GM12864 (cell line): ENCODE results near the gene KLHL6.
"Not testable (repeated sequence)": the region's sequence is repeated elsewhere in the genome, so short reads cannot be mapped to it uniquely, and the experiment has no call there.

Source experiments
- DNase-seq: peaks from one replicate; pipeline ENCODE4 v3.0.0-alpha.2; 2011; ENCODE audit warnings: low read depth
- H3K4me3 ChIP-seq: 2 replicates; pipeline ENCODE4 v1.5.1; 2011; ENCODE audit warnings: mild to moderate bottlenecking, low read depth, low read length, control low read depth
- CTCF ChIP-seq: IDR thresholded peaks from 2 replicates; pipeline ENCODE4 v1.5.1; 2011; ENCODE audit warnings: low read depth, mild to moderate bottlenecking, moderate library complexity, low read length, control low read depth, inconsistent platforms; ENCODE audit errors: missing control alignments

Gene KLHL6

GRCh38 chr3:183475016-183475763, 80.3 kb downstream of the KLHL6 start:
- H3K4me3 ChIP-seq: no peak overlapping the region
- no peak for TF ChIP-seq CTCF
- DNase-seq: no peak

GRCh38 chr3:183473969-183474368, 81.5 kb downstream of the KLHL6 start:
- H3K4me3 ChIP-seq: no peak overlapping the region
- DNase-seq: no peak
- TF ChIP-seq CTCF: no peak

- H3K4me3 ChIP-seq: no peak overlapping the region
These were observed 83.4 kb downstream of the KLHL6 start for GRCh38 chr3:183472155-183472554.

GRCh38 chr3:183468424-183468823, 87.1 kb downstream of the KLHL6 start:
- DNase-seq: no peak
- TF ChIP-seq CTCF: no peak
- no peak overlapping the region for H3K4me3 ChIP-seq

More at GRCh38 chr3:183472155-183472554, 83.4 kb downstream of the KLHL6 start:
- no peak for TF ChIP-seq CTCF
- DNase-seq: no peak

GRCh38 chr3:183466575-183466974, 88.9 kb downstream of the KLHL6 start:
- no peak for DNase-seq
- no peak for TF ChIP-seq CTCF
- H3K4me3 ChIP-seq: no peak overlapping the region

GRCh38 chr3:183465710-183466109, 89.8 kb downstream of the KLHL6 start:
- not testable (repeated sequence) for H3K4me3 ChIP-seq, DNase-seq

GRCh38 chr3:183464480-183464879, 91.0 kb downstream of the KLHL6 start:
- TF ChIP-seq CTCF: no peak
- no peak overlapping the region for H3K4me3 ChIP-seq
- no peak for DNase-seq
